HepG2 (cell line): Measurements from ENCODE around the gene DDX1. TPM values are rescaled to one million over a fixed set of nuclear protein-coding genes. Genes with fewer than 3 reads are reported as not detected.
A peak's percentile ranks its signal among the peaks of the same experiment; 100 is the strongest.

Experiments used
- ATAC-seq: fragments of 200-7000 bp; cut with Tn5 transposase; 3 replicates; pipeline ENCODE4 v1.9.1; 2020; ENCODE audit warnings: mild to moderate bottlenecking, moderate library complexity
- BruUV-seq: library from RNA; stranded (reverse); fragments of 400-500 nt; replicated peaks from 2 replicates; lab custom pipeline; 2021; lab: Mats Ljungman, UMichigan
- CTCF ChIA-PET: fragments of 300-600 bp; formaldehyde crosslinking; extraction: SDS; loops from one replicate; lab custom pipeline; 2021; ENCODE audit warnings: low total read pairs, inconsistent platforms, low intra/inter-chr PET ratio; lab: Yijun Ruan, JAX
- POLR2A ChIA-PET: fragments of 350-600 bp; sonication (Branson Sonifier 250); formaldehyde crosslinking; loops from one replicate; lab custom pipeline; 2020; ENCODE audit warnings: antibody characterized with exemption, inconsistent platforms; lab: Yijun Ruan, JAX
- DNase-seq: peaks from one replicate; pipeline ENCODE4 v3.0.0-alpha.2; 2015; ENCODE audit warnings: low spot score
- FAIRE-seq: peaks from 3 replicates; lab custom pipeline; 2011; peaks lifted over from hg19 to GRCh38; lab: Jason Lieb, UNC
- H2AFZ ChIP-seq: one replicate; pipeline ENCODE4 v1.6.1; 2011; ENCODE audit warnings: low read length, inconsistent platforms
- H3K27ac ChIP-seq: fragments of 300-600 bp; 3 replicates; pipeline ENCODE4 v1.8.0; 2011; ENCODE audit warnings: mixed run types, mild to moderate bottlenecking, mixed read lengths, low read length, inconsistent platforms; ENCODE audit not compliant: insufficient read depth; ENCODE audit errors: extremely low read length
- H3K27me3 ChIP-seq, 2 experiments: fragments of 200-600 bp in 1 of 2; 2 replicates in 1 of 2; 3 replicates in 1 of 2; pipeline versions ENCODE4 v1.6.0 to v1.8.0; 2011; ENCODE audit warnings: low read length in 2 of 2, mild to moderate bottlenecking in 2 of 2, moderate library complexity in 2 of 2, inconsistent platforms in 1 of 2; ENCODE audit not compliant: insufficient read depth in 2 of 2, control insufficient read depth in 1 of 2
- H3K36me3 ChIP-seq, 2 experiments: fragments of 200-600 bp in 1 of 2; replicated peaks in 1 of 2; 2 replicates in 1 of 2; 3 replicates in 1 of 2; pipeline versions ENCODE4 v1.5.1 to v1.8.0; 2011; ENCODE audit warnings: low read length in 2 of 2, inconsistent platforms in 1 of 2; ENCODE audit not compliant: insufficient read depth in 2 of 2, control insufficient read depth in 1 of 2
- H3K4me1 ChIP-seq: 2 replicates; pipeline ENCODE4 v1.5.1; 2012; ENCODE audit warnings: low read length, inconsistent platforms; ENCODE audit not compliant: insufficient read depth
- H3K4me2 ChIP-seq: 2 replicates; pipeline ENCODE4 v1.6.0; 2011; ENCODE audit warnings: low read depth, low read length, inconsistent platforms
- H3K4me3 ChIP-seq, 3 experiments: fragments of 200-600 bp in 1 of 3; sonication (generic), shearing (Covaris generic) in 1 of 3; replicated peaks in 1 of 3; 2 replicates each; pipeline ENCODE4 v1.5.1; 2011 to 2016; ENCODE audit warnings: low read length in 3 of 3, inconsistent platforms in 2 of 3, low read depth in 2 of 3, mild to moderate bottlenecking in 2 of 3, control low read depth in 1 of 3, mixed read lengths in 1 of 3; ENCODE audit not compliant: insufficient read depth in 1 of 3
- H3K79me2 ChIP-seq: one replicate; pipeline ENCODE4 v1.6.1; 2011; ENCODE audit warnings: low read length, inconsistent platforms; ENCODE audit not compliant: insufficient read depth
- H3K9ac ChIP-seq: 2 replicates; pipeline ENCODE4 v1.6.0; 2011; ENCODE audit warnings: mild to moderate bottlenecking, low read depth, low read length, inconsistent platforms; ENCODE audit not compliant: insufficient read depth
- H3K9me3 ChIP-seq: 2 replicates; pipeline ENCODE4 v1.5.1; 2012; ENCODE audit warnings: mild to moderate bottlenecking, low read length
- H4K20me1 ChIP-seq: 2 replicates; pipeline ENCODE4 v1.6.0; 2011; ENCODE audit warnings: inconsistent platforms, mild to moderate bottlenecking, low read length, moderate library complexity; ENCODE audit not compliant: insufficient read depth
- HOXA3 ChIP-seq: sonication (generic); formaldehyde crosslinking; IDR thresholded peaks from 2 replicates; pipeline ENCODE4 v1.5.0; 2020; ENCODE audit warnings: missing genetic modification reagents
- KAT2B ChIP-seq: fragments of 150-350 bp; IDR thresholded peaks from 2 replicates; pipeline ENCODE4 v1.6.1; 2014; ENCODE audit warnings: low read depth, low read length, borderline replicate concordance
- NKX3-1 ChIP-seq: sonication (generic); formaldehyde crosslinking; IDR thresholded peaks from 2 replicates; pipeline ENCODE4 v1.5.0; 2020; ENCODE audit warnings: missing genetic modification reagents
- PHB2 ChIP-seq: fragments of 450-650 bp; IDR thresholded peaks from 2 replicates; pipeline ENCODE4 v1.6.1; 2018; ENCODE audit not compliant: partially characterized antibody
- SUZ12 ChIP-seq: fragments of 150-350 bp; IDR thresholded peaks from 2 replicates; pipeline ENCODE4 v1.6.1; 2014; ENCODE audit warnings: low read depth, low read length
- ZNF7 ChIP-seq: IDR thresholded peaks from 2 replicates; pipeline ENCODE4 v1.6.1; 2016; ENCODE audit warnings: missing biosample characterization, missing genetic modification reagents
- ZSCAN22 ChIP-seq: sonication (generic); formaldehyde crosslinking; IDR thresholded peaks from 2 replicates; pipeline ENCODE4 v1.4.0; 2020; ENCODE audit warnings: mild to moderate bottlenecking, missing genetic modification reagents
- ZSCAN29 ChIP-seq: sonication (generic); formaldehyde crosslinking; conservative IDR thresholded peaks from 2 replicates; pipeline ENCODE4 v1.4.0; 2020; ENCODE audit warnings: mild to moderate bottlenecking, missing genetic modification reagents
- WGBS: methylation state at CpG from one replicate; pipeline ENCODE4 v1.1.6; 2017; ENCODE audit warnings: low lambda C conversion rate; 5-methylcytosine and 5-hydroxymethylcytosine counted together
- in situ Hi-C: cut with HindIII; loops from 2 replicates; pipeline ENCODE4 v1.10.0; 2017; ENCODE audit warnings: low pct_unique_long_range_greater_than_20kb; ENCODE audit not compliant: extremely low pct_ligation_motif_present
- intact Hi-C: fragments of 100-400 bp; cut with micrococcal nuclease; formaldehyde crosslinking; loops from one replicate; pipeline ENCODE4 v1.10.0; 2022; ENCODE audit not compliant: unreplicated experiment
- polyA plus RNA-seq, 8 experiments: library from polyadenylated mRNA; depleted of rRNA in 3 of 8; stranded (reverse) in 7 of 8; unstranded in 1 of 8; fragments of >200 nt; fragmentation: Illumina TruSeq in 4 of 8; extraction: Trizol in 4 of 8; gene quantifications; 2 replicates each; pipeline versions ENCODE4 v1.2.1 to v1.2.3, GENCODE V29; 2011 to 2016; ENCODE audit warnings: low read depth in 4 of 8, missing spikeins in 1 of 8, mixed read lengths in 1 of 8; ENCODE audit not compliant: insufficient read depth in 1 of 8
- total RNA-seq, 5 experiments: library from RNA; depleted of rRNA; stranded (reverse); fragments of >200 nt; fragmentation: Illumina TruSeq; extraction: Trizol; gene quantifications; 2 replicates each; pipeline ENCODE4 v1.2.3, GENCODE V29; 2016; ENCODE audit warnings: low read depth in 1 of 5
- TF ChIP-seq, protein P1 (sequence below): sonication (generic); formaldehyde crosslinking; IDR thresholded peaks from 2 replicates; pipeline ENCODE4 v1.4.0; 2020; ENCODE audit warnings: missing genetic modification reagents, borderline replicate concordance

The DDX1 gene
- total and polyA plus RNA-seq, 2 of the 13 experiments (the other 11 are each of a cell fraction or from before 2014, with no cell fraction given): 81.6 to 130 TPM

DNA sequence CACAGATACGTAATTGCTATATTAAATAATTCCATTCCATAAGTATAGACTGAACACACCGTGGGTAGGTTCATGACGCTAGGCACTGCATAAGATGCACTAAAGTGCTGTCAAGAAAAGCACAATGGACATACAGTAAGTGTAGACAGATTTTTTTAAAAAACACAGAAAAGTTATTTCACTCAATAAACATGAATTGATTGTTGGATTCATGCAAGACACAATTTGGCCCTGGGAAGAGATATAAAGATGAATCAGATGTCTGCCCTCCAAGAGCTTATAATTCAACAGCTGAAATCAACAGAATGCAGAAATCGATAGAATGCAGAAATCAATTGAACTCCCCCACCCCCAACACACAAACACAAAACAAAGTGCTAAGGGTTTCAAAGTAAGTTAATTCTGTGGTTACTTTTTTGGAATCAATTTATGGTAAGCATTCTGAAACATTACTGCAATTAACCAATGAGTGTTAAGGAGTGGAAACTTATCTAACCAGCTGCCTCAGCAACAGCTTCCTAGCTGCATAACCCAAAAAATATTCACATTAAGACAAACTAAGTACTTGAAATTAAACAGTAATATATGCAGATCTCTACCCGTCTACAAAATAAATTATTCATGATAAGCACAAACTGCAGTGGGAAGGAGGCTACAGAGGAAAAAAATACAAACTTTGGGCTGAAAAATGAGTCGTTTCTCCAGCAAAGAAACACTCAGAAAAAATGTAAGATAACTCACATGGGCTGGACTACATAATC, 32.1 kb upstream of the DDX1 start:
- Histone ChIP-seq H3K4me3 (peak overlapping the region; percentile 92 to 95 (median 93); a peak in 5 of 6 replicates), H3K36me3 (peaks cover 1 to 8% of the 10 kb centered on the region in 2 experiments), H3K79me2 (peaks cover 50% of the 10 kb centered on the region), H3K27ac (no peak overlapping the region), H3K4me2 (peak overlapping the region; percentile 85), H2AFZ (no peak overlapping the region), H3K4me1 (peaks cover 46% of the 10 kb centered on the region), H3K27me3 (peaks cover 0 to 9% of the 10 kb centered on the region in 2 experiments; a peak in 2 of 5 replicates), H3K9ac (peak overlapping the region; percentile 89; the same call in 1 of the 2 replicates), H4K20me1 (no peaks in the 10 kb centered on the region), H3K9me3 (no peaks in the 10 kb centered on the region)
- DNase-seq (no peak), ATAC-seq (no peak), FAIRE-seq (no peak)
- ChIA-PET CTCF (no interaction called here), POLR2A (no interaction called here)
- in situ Hi-C loops (no loop called here), intact Hi-C loops (loop anchor here (2.0 kb wide), 1 partner anchor 31 kb away; the partner anchor contains the start of gene DDX1)
- WGBS: 71% methylated on average over 6 of the region's 6 CpGs
- BruUV-seq: no TSS peak
- TF ChIP-seq SUZ12 (no peak), KAT2B (peak; percentile 75), NKX3-1 (CRISPR knock-in tag) (no peak), ZNF7 (CRISPR knock-in tag) (peak; percentile 34; the same call in 1 of the 2 replicates)

DNA sequence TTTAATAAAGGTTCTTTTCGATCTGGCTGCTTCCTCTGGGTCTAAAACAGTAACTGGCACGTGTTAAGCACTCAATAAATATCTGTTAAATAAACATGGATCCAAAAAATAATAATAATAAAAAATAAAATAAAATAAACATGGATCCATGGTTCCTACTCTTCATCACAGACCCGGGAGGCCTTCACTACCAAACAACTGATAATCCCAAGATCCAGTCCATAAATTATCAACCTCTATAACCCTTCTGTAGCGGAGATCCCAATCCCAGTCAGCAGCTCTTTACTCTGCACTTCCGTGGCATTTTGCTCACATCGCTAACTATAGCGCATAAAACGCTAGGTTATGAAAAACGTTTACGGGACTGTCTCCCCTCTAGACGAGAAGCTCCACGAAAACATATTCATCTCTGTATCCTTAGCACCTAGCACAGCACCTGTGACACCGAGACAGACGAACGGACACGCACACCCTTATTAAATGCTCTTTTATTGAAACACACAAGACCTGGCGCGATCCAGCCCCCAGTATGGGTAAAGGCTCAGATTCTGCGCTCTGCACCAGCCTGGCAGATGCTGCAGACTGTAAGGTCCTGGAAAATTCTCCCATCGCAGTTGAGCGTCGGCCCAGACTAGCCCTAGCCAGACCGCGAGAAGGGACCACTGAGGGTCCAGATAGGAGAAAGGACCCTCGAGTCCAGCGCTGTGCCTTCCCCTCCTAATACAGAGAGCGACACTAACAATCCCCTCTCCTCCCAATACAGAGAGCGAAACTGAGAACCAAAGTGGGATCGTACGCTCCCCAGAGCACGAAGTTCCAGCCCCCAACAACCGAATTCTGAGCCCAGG, 31.3 kb upstream of the DDX1 start:
- ATAC-seq (peak; percentile 83), FAIRE-seq (no peak), DNase-seq (peak; percentile 23)
- WGBS: under 1% methylated on average over 30 of the region's 32 CpGs
- TSS peak; percentile 59 for BruUV-seq
- Histone ChIP-seq H3K4me1 (peaks cover 46% of the 10 kb centered on the region), H3K9ac (peak overlapping the region; percentile 89), H3K27ac (peak overlapping the region; percentile 70), H4K20me1 (no peaks in the 10 kb centered on the region), H3K36me3 (peaks cover 1 to 6% of the 10 kb centered on the region in 2 experiments; a peak in 3 of 5 replicates), H3K27me3 (peaks cover 0 to 9% of the 10 kb centered on the region in 2 experiments; a peak in 2 of 5 replicates), H3K9me3 (no peaks in the 10 kb centered on the region), H2AFZ (peak overlapping the region; percentile 62), H3K4me3 (peak overlapping the region; percentile 92 to 95 (median 93)), H3K79me2 (peaks cover 46% of the 10 kb centered on the region), H3K4me2 (peak overlapping the region; percentile 85)
- intact Hi-C loops: loop anchor here (2.0 kb wide), 1 partner anchor 30 kb away; the partner anchor contains the start of gene DDX1
- in situ Hi-C loops: no loop called here
- POLR2A ChIA-PET: interaction anchor here (0.6 to 2.1 kb wide), 4 partner anchors 17 to 125 kb away, joined by 3 to 7 read pairs (median 4); no protein-coding TSS in a partner anchor
- CTCF ChIA-PET: no interaction called here
- TF ChIP-seq ZSCAN29 (CRISPR knock-in tag) (no peak; the same call in 1 of the 2 replicates), HOXA3 (CRISPR knock-in tag) (0 out of 2 replicates have a peak, but pooled peaks have one; percentile 34), PHB2 (no peak), ZSCAN22 (0 out of 2 replicates have a peak, but pooled peaks have one; percentile 5)
- TF ChIP-seq, protein P1, sequence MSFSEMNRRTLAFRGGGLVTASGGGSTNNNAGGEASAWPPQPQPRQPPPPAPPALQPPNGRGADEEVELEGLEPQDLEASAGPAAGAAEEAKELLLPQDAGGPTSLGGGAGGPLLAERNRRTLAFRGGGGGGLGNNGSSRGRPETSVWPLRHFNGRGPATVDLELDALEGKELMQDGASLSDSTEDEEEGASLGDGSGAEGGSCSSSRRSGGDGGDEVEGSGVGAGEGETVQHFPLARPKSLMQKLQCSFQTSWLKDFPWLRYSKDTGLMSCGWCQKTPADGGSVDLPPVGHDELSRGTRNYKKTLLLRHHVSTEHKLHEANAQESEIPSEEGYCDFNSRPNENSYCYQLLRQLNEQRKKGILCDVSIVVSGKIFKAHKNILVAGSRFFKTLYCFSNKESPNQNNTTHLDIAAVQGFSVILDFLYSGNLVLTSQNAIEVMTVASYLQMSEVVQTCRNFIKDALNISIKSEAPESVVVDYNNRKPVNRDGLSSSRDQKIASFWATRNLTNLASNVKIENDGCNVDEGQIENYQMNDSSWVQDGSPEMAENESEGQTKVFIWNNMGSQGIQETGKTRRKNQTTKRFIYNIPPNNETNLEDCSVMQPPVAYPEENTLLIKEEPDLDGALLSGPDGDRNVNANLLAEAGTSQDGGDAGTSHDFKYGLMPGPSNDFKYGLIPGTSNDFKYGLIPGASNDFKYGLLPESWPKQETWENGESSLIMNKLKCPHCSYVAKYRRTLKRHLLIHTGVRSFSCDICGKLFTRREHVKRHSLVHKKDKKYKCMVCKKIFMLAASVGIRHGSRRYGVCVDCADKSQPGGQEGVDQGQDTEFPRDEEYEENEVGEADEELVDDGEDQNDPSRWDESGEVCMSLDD (CRISPR knock-in tag): peak; percentile 37; the same call in 1 of the 2 replicates
